ENCODE measurements around the gene PLPPR3.

The PLPPR3 gene

GRCh38 chr19:796692-797527 lies 24.8 kb downstream of the PLPPR3 start, which contains the start of gene PTBP1:
TSS of gene PTBP1 (plus strand) at chr19:797452. CDS start at chr19:797498, 46 bp downstream.
- DNase-seq (ENCODE audit: low read depth in 2 of 2): peak; percentile 94 to 99

GRCh38 chr19:795691-796581 lies 25.8 kb downstream of the PLPPR3 start:
- DNase-seq (ENCODE audit: low read depth in 2 of 2): no peak

- no peak for DNase-seq (ENCODE audit: low read depth in 2 of 2)
These were observed 26.6 kb downstream of the PLPPR3 start for GRCh38 chr19:795073-795611.

- DNase-seq (ENCODE audit: low read depth in 2 of 2): no peak
These were observed 27.9 kb downstream of the PLPPR3 start for GRCh38 chr19:793806-794205.

GRCh38 chr19:792306-792885 lies 29.4 kb downstream of the PLPPR3 start:
- DNase-seq (ENCODE audit: low read depth in 2 of 2): no peak

GRCh38 chr19:791567-792305 lies 30.0 kb downstream of the PLPPR3 start:
- no peak for DNase-seq (ENCODE audit: low read depth in 2 of 2)

GRCh38 chr19:791007-791566 lies 30.7 kb downstream of the PLPPR3 start:
- no peak for DNase-seq (ENCODE audit: low read depth in 2 of 2)

- DNase-seq (ENCODE audit: low read depth in 2 of 2): no peak
These were observed 32.1 kb downstream of the PLPPR3 start for GRCh38 chr19:789701-790060.

GRCh38 chr19:788983-789700 lies 32.6 kb downstream of the PLPPR3 start:
- DNase-seq (ENCODE audit: low read depth in 2 of 2): no peak

- no peak for DNase-seq (ENCODE audit: low read depth in 2 of 2)
These were observed 33.1 kb downstream of the PLPPR3 start for GRCh38 chr19:788686-788982.

- DNase-seq (ENCODE audit: low read depth in 2 of 2): no peak
These were observed 34.2 kb downstream of the PLPPR3 start for GRCh38 chr19:787536-787935.

- no peak for DNase-seq (ENCODE audit: low read depth in 2 of 2)
These were observed 37.2 kb downstream of the PLPPR3 start for GRCh38 chr19:784541-784940.

- DNase-seq (ENCODE audit: low read depth in 2 of 2): no peak
These were observed 38.7 kb downstream of the PLPPR3 start for GRCh38 chr19:782878-783668.

- no peak for DNase-seq (ENCODE audit: low read depth in 2 of 2)
These were observed 39.4 kb downstream of the PLPPR3 start for GRCh38 chr19:782185-782877.

- no peak for DNase-seq (ENCODE audit: low read depth in 2 of 2)
These were observed 40.0 kb downstream of the PLPPR3 start for GRCh38 chr19:781800-782184.

GRCh38 chr19:780935-781334 lies 40.8 kb downstream of the PLPPR3 start:
- no peak for DNase-seq (ENCODE audit: low read depth in 2 of 2)

GRCh38 chr19:778910-779653 lies 42.7 kb downstream of the PLPPR3 start:
- no peak for DNase-seq (ENCODE audit: low read depth in 2 of 2)

GRCh38 chr19:776549-776948 lies 45.2 kb downstream of the PLPPR3 start:
- DNase-seq (ENCODE audit: low read depth in 2 of 2): no peak
